Transverse colon (tissue), 4 donors: ENCODE results near the gene SRRM4. TPM values are rescaled to one million over a fixed set of nuclear protein-coding genes. Genes with fewer than 3 reads are reported as not detected.

ENCODE experiments used
- DNase-seq: peaks from one replicate; pipeline ENCODE4 v3.0.0-alpha.2; 2019
- H3K27ac ChIP-seq, 4 donors: fragments of 200-600 bp; sonication (generic); 2 replicates each; pipeline ENCODE4 v1.5.1; 2016 to 2018; ENCODE audit warnings: inconsistent platforms in 4 of 4
- H3K27me3 ChIP-seq: fragments of 200-600 bp; sonication (generic); 2 replicates; pipeline ENCODE4 v1.5.1; 2017; ENCODE audit warnings: inconsistent platforms
- H3K36me3 ChIP-seq, 4 donors: fragments of 200-600 bp; sonication (generic); 2 replicates each; pipeline ENCODE4 v1.5.1; 2017 to 2019; ENCODE audit warnings: inconsistent platforms in 4 of 4
- H3K4me1 ChIP-seq, 4 donors: fragments of 200-600 bp; sonication (generic); 2 replicates each; pipeline ENCODE4 v1.5.1; 2017 to 2020; ENCODE audit warnings: inconsistent platforms in 4 of 4
- H3K4me3 ChIP-seq, 4 donors: fragments of 200-600 bp; sonication (generic); 1 replicate in 1 of 4; 2 replicates in 3 of 4; pipeline versions ENCODE4 v1.5.1 to v1.6.1; 2017 to 2019; ENCODE audit warnings: inconsistent platforms in 4 of 4
- H3K9me3 ChIP-seq, 2 donors: fragments of 200-600 bp; sonication (generic); 2 replicates each; pipeline ENCODE4 v1.5.1; 2017 to 2019; ENCODE audit warnings: inconsistent platforms in 2 of 2
- EP300 ChIP-seq: sonication (generic); formaldehyde crosslinking; IDR thresholded peaks from one replicate; pipeline ENCODE4 v1.6.1; 2017; ENCODE audit warnings: antibody characterized with exemption, low read depth
- POLR2A ChIP-seq: fragments of 450-650 bp; IDR thresholded peaks from one replicate; pipeline ENCODE4 v1.6.1; 2016; ENCODE audit warnings: antibody characterized with exemption, mild to moderate bottlenecking, moderate library complexity
- POLR2AphosphoS5 ChIP-seq, 3 donors: sonication (generic); formaldehyde crosslinking; IDR thresholded peaks; one replicate each; pipeline ENCODE4 v1.6.1; 2016; ENCODE audit warnings: antibody characterized with exemption in 3 of 3
- WGBS, 2 donors: methylation state at CpG; one replicate each; pipeline ENCODE4 v1.1.5; 2018; ENCODE audit warnings: low coverage in 1 of 2; 5-methylcytosine and 5-hydroxymethylcytosine counted together
- in situ Hi-C, 4 donors: fragments of 200-750 bp; cut with MboI; loops; one replicate each; pipeline versions ENCODE4 v1.15.0 to v1.15.1; 2017; ENCODE audit warnings: low sequenced_read_pairs in 3 of 4, low pct_ligation_motif_present in 1 of 4, low pct_unique_long_range_greater_than_20kb in 1 of 4
- intact Hi-C: fragments of 100-400 bp; cut with DNase I; formaldehyde crosslinking; loops from one replicate; pipeline ENCODE4 v1.15.1; 2023; ENCODE audit warnings: low total_unique reads
- total RNA-seq, 4 donors: library from RNA; depleted of rRNA; stranded (reverse); fragments of >200 nt; gene quantifications; one replicate each; pipeline ENCODE4 v1.1.0, GENCODE V29; 2016
- TF ChIP-seq, protein P1 (sequence below), 5 experiments: fragments of 200-600 bp in 3 of 5; fragments of 450-650 bp in 2 of 5; sonication (generic) in 3 of 5; IDR thresholded peaks; 1 replicate in 2 of 5; 2 replicates in 3 of 5; pipeline ENCODE4 v1.5.1; 2016 to 2017; ENCODE audit warnings: antibody characterized with exemption in 5 of 5, inconsistent platforms in 3 of 5, mild to moderate bottlenecking in 2 of 5, moderate library complexity in 1 of 5

Gene SRRM4
- total RNA-seq, 4 donors from 2014 or later: 0.14 TPM; not detected in 3

DNA sequence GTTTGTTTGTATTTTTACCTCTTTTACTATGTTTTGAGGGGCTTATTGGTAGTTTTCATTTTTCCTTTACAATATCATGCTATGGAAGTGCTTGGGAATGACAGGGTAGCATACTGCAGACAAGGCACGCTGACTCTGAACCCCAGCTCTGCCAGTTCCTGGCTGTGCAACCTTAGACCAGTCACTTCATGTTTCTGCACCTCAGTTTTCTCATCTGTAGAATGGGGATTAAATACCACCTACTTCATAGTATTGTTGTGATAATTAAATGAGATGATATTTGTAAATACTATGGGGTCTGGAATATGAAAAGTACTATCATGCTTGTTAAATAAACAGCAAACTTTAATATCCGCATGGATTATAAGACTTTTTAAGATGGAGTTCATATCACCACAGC lies 35.4 kb downstream of the SRRM4 start:
- H3K4me3 ChIP-seq: no peak overlapping the region
- no peak for DNase-seq
- H3K36me3 ChIP-seq: no peaks in the 10 kb centered on the region
- intact Hi-C loops: no loop called here
- in situ Hi-C loops: no loop called here
- no peak overlapping the region for H3K27ac ChIP-seq
- TF ChIP-seq POLR2A (no peak), EP300 (no peak), POLR2AphosphoS5 (IDR thresholded peaks at IDR 0.05) (no peak)
- TF ChIP-seq, protein P1, sequence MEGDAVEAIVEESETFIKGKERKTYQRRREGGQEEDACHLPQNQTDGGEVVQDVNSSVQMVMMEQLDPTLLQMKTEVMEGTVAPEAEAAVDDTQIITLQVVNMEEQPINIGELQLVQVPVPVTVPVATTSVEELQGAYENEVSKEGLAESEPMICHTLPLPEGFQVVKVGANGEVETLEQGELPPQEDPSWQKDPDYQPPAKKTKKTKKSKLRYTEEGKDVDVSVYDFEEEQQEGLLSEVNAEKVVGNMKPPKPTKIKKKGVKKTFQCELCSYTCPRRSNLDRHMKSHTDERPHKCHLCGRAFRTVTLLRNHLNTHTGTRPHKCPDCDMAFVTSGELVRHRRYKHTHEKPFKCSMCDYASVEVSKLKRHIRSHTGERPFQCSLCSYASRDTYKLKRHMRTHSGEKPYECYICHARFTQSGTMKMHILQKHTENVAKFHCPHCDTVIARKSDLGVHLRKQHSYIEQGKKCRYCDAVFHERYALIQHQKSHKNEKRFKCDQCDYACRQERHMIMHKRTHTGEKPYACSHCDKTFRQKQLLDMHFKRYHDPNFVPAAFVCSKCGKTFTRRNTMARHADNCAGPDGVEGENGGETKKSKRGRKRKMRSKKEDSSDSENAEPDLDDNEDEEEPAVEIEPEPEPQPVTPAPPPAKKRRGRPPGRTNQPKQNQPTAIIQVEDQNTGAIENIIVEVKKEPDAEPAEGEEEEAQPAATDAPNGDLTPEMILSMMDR (IDR thresholded peaks at IDR 0.05): no peak
- H3K27me3 ChIP-seq: peaks cover 34% of the 10 kb centered on the region
- WGBS, 2 donors: 44 to 78% methylated on average over 2 of the region's 2 CpGs
- no peaks in the 10 kb centered on the region for H3K9me3 ChIP-seq
- H3K4me1 ChIP-seq: no peaks in the 10 kb centered on the region

DNA sequence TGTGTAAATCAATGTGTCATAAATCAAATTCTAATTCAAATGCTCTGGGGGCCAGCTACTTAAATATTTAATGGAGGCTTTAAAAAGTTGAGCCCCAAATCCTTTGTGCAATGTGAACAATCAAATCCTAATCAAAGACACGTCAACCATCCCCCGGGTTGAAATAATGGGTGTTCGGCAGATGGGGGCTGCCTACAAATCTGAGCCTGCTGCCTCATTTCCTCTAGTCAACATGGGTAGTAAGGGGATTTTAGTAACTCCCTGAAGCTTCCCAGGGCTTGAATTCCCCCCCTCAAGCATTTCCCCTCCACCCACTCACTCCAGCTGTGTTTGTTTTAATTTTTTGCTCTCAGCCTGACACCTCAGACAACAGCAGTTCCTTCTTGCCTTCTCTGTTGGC lies 37.8 kb downstream of the SRRM4 start:
- in situ Hi-C loops: no loop called here

DNA sequence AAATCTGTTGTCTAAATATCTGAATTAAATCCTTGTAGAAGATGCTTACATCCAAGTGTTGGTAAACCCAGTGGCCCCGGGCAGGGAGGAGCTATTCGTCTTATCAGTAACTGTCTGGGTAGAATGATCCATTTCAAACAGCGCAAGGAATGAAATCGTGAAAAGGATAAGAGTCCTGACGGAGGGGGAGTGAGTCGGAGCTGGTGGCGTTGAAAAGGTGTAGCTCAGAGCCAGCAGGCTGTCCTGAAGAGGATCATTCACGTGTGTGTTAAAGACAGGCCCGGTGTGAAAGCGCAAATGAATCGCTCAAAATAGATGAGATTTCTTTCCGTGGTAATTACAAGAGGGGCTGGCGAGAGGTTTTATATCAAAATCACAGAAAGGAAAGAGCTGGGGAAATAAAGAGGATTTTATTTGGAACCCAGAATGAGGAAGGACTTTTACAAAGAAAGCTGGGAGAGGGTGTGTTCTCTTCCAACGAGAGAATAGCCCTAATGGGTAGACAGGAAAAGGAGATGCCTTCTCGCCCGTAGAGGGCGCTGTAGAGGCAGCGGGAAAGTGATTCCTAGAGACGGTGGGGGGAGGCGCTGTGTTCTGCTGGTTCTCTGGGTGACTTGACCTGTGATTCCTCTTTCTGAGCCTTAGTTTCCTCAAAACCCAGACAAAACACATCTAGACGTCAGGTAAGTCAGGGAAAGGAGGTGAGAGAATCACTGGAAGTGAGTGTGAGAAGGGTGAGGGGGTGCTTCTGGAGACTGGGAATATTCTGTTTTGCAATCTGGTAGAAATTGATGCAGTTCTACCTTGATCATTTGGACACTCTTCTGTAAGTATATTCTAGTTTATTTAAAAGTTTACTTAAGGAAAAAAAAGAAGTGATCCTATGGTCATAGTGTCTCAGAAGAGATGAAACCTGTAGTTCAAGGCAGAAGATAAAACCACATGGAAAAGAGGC lies 39.3 kb downstream of the SRRM4 start:
- H3K27ac ChIP-seq: no peak overlapping the region
- intact Hi-C loops (no loop called here), in situ Hi-C loops (no loop called here)
- no peak for TF ChIP-seq POLR2AphosphoS5 (IDR thresholded peaks at IDR 0.05)
- TF ChIP-seq, protein P1 (IDR thresholded peaks at IDR 0.05): peak in 2 of 5 experiments; percentile 14 to 32
- no peaks in the 10 kb centered on the region for H3K4me1 ChIP-seq
- no peaks in the 10 kb centered on the region for H3K36me3 ChIP-seq
- DNase-seq: peak; percentile 18
- H3K9me3 ChIP-seq: no peaks in the 10 kb centered on the region
- H3K27me3 ChIP-seq: peaks cover 34% of the 10 kb centered on the region
- no peak overlapping the region for H3K4me3 ChIP-seq
- 23 to 33% methylated on average over 18 to 21 of the region's 21 CpGs for WGBS, 2 donors

More for the DNA sequence above, 37.8 kb downstream of the SRRM4 start:
- Histone ChIP-seq H3K4me1 (no peaks in the 10 kb centered on the region), H3K9me3 (no peaks in the 10 kb centered on the region), H3K36me3 (no peaks in the 10 kb centered on the region), H3K27ac (no peak overlapping the region), H3K4me3 (no peak overlapping the region), H3K27me3 (peaks cover 34% of the 10 kb centered on the region)
- TF ChIP-seq POLR2AphosphoS5 (IDR thresholded peaks at IDR 0.05) (no peak), POLR2A (no peak), EP300 (no peak)
- TF ChIP-seq, protein P1 (IDR thresholded peaks at IDR 0.05): no peak
- WGBS, 2 donors: 25% methylated on average over 3 of the region's 3 CpGs; no CpG with 5 or more reads in 1 of the 2 donors
- intact Hi-C loops: no loop called here
- DNase-seq: no peak

DNA sequence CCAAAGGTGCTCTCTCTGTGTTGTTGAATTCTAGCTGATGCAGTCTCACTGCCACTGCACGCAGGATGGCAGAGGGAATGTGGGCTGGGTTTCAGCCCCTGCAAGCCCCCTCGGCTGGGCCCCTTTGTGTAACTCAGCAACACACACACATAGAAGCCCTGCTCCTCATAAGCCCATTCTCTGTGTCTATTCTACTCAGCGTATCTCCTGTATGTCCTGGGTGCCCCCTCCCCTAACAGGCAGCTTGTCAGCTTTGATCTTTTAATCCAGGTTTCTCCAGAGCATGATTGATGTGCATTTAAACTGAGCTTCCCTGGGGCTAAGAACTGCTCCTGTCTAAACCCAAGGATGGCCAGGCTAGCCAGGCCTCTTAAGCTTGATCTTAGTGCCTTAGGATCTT lies 43.0 kb downstream of the SRRM4 start:
- 48% methylated on average over 3 of the region's 3 CpGs; no CpG with 5 or more reads in 1 of the 2 donors for WGBS, 2 donors
- intact Hi-C loops (no loop called here), in situ Hi-C loops (no loop called here)
- Histone ChIP-seq H3K9me3 (no peaks in the 10 kb centered on the region), H3K4me1 (no peaks in the 10 kb centered on the region), H3K4me3 (no peak overlapping the region), H3K27ac (no peak overlapping the region), H3K36me3 (no peaks in the 10 kb centered on the region), H3K27me3 (peaks cover 12% of the 10 kb centered on the region)
- TF ChIP-seq EP300 (no peak), POLR2AphosphoS5 (IDR thresholded peaks at IDR 0.05) (no peak), POLR2A (no peak)
- TF ChIP-seq, protein P1 (IDR thresholded peaks at IDR 0.05): no peak
- DNase-seq: no peak
